Fibroblast of skin of left biceps (primary cell): ENCODE results near the gene SPTBN4.
"Not testable (repeated sequence)": the region's sequence is repeated elsewhere in the genome, so short reads cannot be mapped to it uniquely, and the experiment has no call there.

Experiments used
- DNase-seq, 2 experiments: peaks; one replicate each; pipeline ENCODE4 v3.0.0-alpha.2; 2013; ENCODE audit warnings: low read depth in 2 of 2

The SPTBN4 gene

GRCh38 chr19:40441719-40442253 lies 25.0 kb upstream of the SPTBN4 start:
- DNase-seq: no peak

- no peak for DNase-seq
Observed at GRCh38 chr19:40442328-40443130, 24.3 kb upstream of the SPTBN4 start.

GRCh38 chr19:40443131-40443999 lies 23.4 kb upstream of the SPTBN4 start:
- peak; percentile 100 for DNase-seq

- peak; percentile 83 to 89 for DNase-seq
Observed at GRCh38 chr19:40444000-40444824, 22.6 kb upstream of the SPTBN4 start, which contains the start of gene SERTAD3. TSS of gene SERTAD3 (minus strand) at chr19:40444335. CDS start at chr19:40442080, 2,255 bp downstream.

GRCh38 chr19:40444825-40445312 lies 21.9 kb upstream of the SPTBN4 start:
- no peak for DNase-seq

- DNase-seq: no peak
Observed at GRCh38 chr19:40445780-40446262, 21.0 kb upstream of the SPTBN4 start.

GRCh38 chr19:40446263-40446784 lies 20.5 kb upstream of the SPTBN4 start:
- no peak for DNase-seq

- no peak for DNase-seq
Observed at GRCh38 chr19:40449506-40449905, 17.3 kb upstream of the SPTBN4 start.

GRCh38 chr19:40450664-40451063 lies 16.1 kb upstream of the SPTBN4 start:
- no peak for DNase-seq

- DNase-seq: no peak
Observed at GRCh38 chr19:40452016-40452415, 14.8 kb upstream of the SPTBN4 start.

- no peak for DNase-seq
Observed at GRCh38 chr19:40453151-40453735, 13.6 kb upstream of the SPTBN4 start.

- DNase-seq: not testable (repeated sequence)
Observed at GRCh38 chr19:40453943-40454342, 12.9 kb upstream of the SPTBN4 start.

- no peak for DNase-seq
Observed at GRCh38 chr19:40457048-40457447, 9.8 kb upstream of the SPTBN4 start.

- DNase-seq: no peak
Observed at GRCh38 chr19:40457953-40458596, 8.7 kb upstream of the SPTBN4 start.

- DNase-seq: no peak
Observed at GRCh38 chr19:40458597-40458974, 8.2 kb upstream of the SPTBN4 start.

- DNase-seq: no peak
Observed at GRCh38 chr19:40460185-40460584, 6.6 kb upstream of the SPTBN4 start.

- no peak for DNase-seq
Observed at GRCh38 chr19:40461669-40462221, 5.1 kb upstream of the SPTBN4 start.

GRCh38 chr19:40463587-40464037 lies 3.2 kb upstream of the SPTBN4 start:
- not testable (repeated sequence) for DNase-seq
